OCI-LY3 (cell line): ENCODE results near the gene MND1.

ENCODE experiments used
- CTCF ChIP-seq: fragments of 200-600, 300-600 bp; sonication (generic); IDR thresholded peaks from 2 replicates; pipeline ENCODE4 v1.5.1; 2014; ENCODE audit warnings: antibody characterized with exemption, low read length, low read depth
- EZH2phosphoT487 ChIP-seq: fragments of 200-600 bp; shearing (Covaris generic); IDR thresholded peaks from 2 replicates; pipeline ENCODE4 v1.6.1; 2018; ENCODE audit warnings: antibody characterized with exemption, mixed run types, low read depth

- TF ChIP-seq CTCF (no peak), EZH2phosphoT487 (no peak)
Measured at GRCh38 chr4:153374442-153374841, 30.0 kb downstream of the MND1 start.
